Natural killer cell (primary cell): ENCODE measurements around the gene COA5. TPM values are rescaled to one million over a fixed set of nuclear protein-coding genes. Genes with fewer than 3 reads are reported as not detected.

Source experiments
- ATAC-seq, 3 donors: fragments of 150-1000 bp in 2 of 3; fragments of 200-7000 bp in 1 of 3; cut with Tn5 transposase; 1 replicate in 1 of 3; 2 replicates in 2 of 3; pipeline ENCODE4 v1.10.0; 2021; ENCODE audit warnings: mild to moderate bottlenecking in 2 of 3, moderate library complexity in 2 of 3
- DNase-seq, 2 donors: peaks; one replicate each; pipeline versions ENCODE4 v3.0.0 to v3.0.0-alpha.2; 2013 to 2021; ENCODE audit warnings: mixed read lengths in 1 of 2
- H3K27ac ChIP-seq: one replicate; pipeline ENCODE4 v1.5.1; 2013; ENCODE audit warnings: mild to moderate bottlenecking, low read length
- H3K27me3 ChIP-seq: one replicate; pipeline ENCODE4 v1.6.1; 2013; ENCODE audit warnings: low read length; ENCODE audit not compliant: control insufficient read depth, insufficient read depth
- H3K36me3 ChIP-seq: one replicate; pipeline ENCODE4 v1.6.1; 2013; ENCODE audit warnings: low read length; ENCODE audit not compliant: control insufficient read depth, insufficient read depth
- H3K4me1 ChIP-seq: one replicate; pipeline ENCODE4 v1.6.1; 2013; ENCODE audit warnings: low read length; ENCODE audit not compliant: control insufficient read depth, insufficient read depth
- H3K4me3 ChIP-seq: one replicate; pipeline ENCODE4 v1.5.1; 2013; ENCODE audit warnings: low read length
- H3K9me3 ChIP-seq: one replicate; pipeline ENCODE4 v1.6.1; 2013; ENCODE audit warnings: low read length; ENCODE audit not compliant: control insufficient read depth, insufficient read depth
- H3K27ac Mint-ChIP-seq, 2 donors: one replicate each; pipeline ENCODE4 v1.8.0; 2022; ENCODE audit warnings: mild to moderate bottlenecking in 2 of 2, mixed read lengths in 2 of 2, moderate library complexity in 1 of 2
- H3K27me3 Mint-ChIP-seq, 2 donors: one replicate each; pipeline ENCODE4 v1.8.0; 2022; ENCODE audit warnings: low read depth in 2 of 2, mixed read lengths in 2 of 2
- H3K36me3 Mint-ChIP-seq: one replicate; pipeline ENCODE4 v1.8.0; 2022; ENCODE audit warnings: mixed read lengths
- H3K4me1 Mint-ChIP-seq, 2 donors: one replicate each; pipeline ENCODE4 v1.8.0; 2022; ENCODE audit warnings: mixed read lengths in 2 of 2
- H3K4me3 Mint-ChIP-seq: one replicate; pipeline ENCODE4 v1.8.0; 2022; ENCODE audit warnings: mild to moderate bottlenecking, moderate library complexity, mixed read lengths
- H3K9me3 Mint-ChIP-seq, 2 donors: one replicate each; pipeline ENCODE4 v1.8.0; 2022; ENCODE audit warnings: mixed read lengths in 2 of 2
- WGBS: methylation state at CpG from one replicate; pipeline ENCODE4 v1.1.7; 2013; ENCODE audit warnings: missing lambda C conversion rate; ENCODE audit not compliant: insufficient coverage; 5-methylcytosine and 5-hydroxymethylcytosine counted together
- intact Hi-C: fragments of 100-400 bp; cut with micrococcal nuclease; formaldehyde crosslinking; loops from one replicate; pipeline ENCODE4 v1.14.2; 2022
- total RNA-seq, 4 donors: library from RNA; stranded (reverse); fragments of 120-200 nt in 1 of 4; gene quantifications; one replicate each; pipeline versions ENCODE4 v1.2.3 to v1.2.4, GENCODE V29; 2013 to 2022
- TF ChIP-seq, protein P1 (sequence below): fragments of 200-600 bp; IDR thresholded peaks from one replicate; pipeline ENCODE4 v1.8.0; 2022; ENCODE audit warnings: antibody characterized with exemption

Gene COA5
- total RNA-seq, 3 donors from 2014 or later (not counting 1 experiment from before 2014, with no cell fraction given): 27.4 to 39.6 (median 36.1) TPM

DNA sequence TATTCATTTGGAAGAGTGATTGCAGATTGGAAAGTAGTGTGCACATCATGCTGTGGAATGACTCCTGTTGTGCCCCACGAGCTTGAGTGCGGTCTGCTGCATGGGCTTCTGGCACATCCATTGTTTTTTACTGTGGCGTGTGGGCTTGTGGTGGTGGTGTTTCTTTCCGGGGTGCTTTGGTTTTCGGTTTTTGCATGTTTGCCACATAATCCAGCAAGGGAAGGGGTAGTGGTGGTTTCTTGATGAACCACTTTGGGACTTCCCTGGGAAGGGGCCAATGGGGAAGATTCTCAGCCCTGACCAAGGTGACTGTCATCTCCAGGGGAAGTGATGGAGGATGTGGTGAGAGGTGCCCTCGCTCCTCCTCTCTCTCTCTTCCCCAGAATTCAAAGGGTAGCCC, 57.0 kb downstream of the COA5 start:
- ATAC-seq (peak in 1 of 3 donors; percentile 81), DNase-seq (peak in 1 of 2 donors; percentile 54)
- peaks cover 22% of the 10 kb centered on the region for H3K36me3 Mint-ChIP-seq
- WGBS: 28% methylated on average over 5 of the region's 6 CpGs
- H3K9me3 Mint-ChIP-seq: no peaks in the 10 kb centered on the region
- H3K9me3 ChIP-seq: no peaks in the 10 kb centered on the region
- H3K27ac ChIP-seq: no peak overlapping the region
- peaks cover 85% of the 10 kb centered on the region for H3K36me3 ChIP-seq
- intact Hi-C loops: no loop called here
- no peaks in the 10 kb centered on the region for H3K27me3 ChIP-seq
- no peaks in the 10 kb centered on the region for H3K27me3 Mint-ChIP-seq
- peaks cover 50 to 60% of the 10 kb centered on the region in 2 donors for H3K4me1 Mint-ChIP-seq
- peak overlapping the region; percentile 55 for H3K27ac Mint-ChIP-seq
- no peak overlapping the region for H3K4me3 ChIP-seq
- TF ChIP-seq, protein P1, sequence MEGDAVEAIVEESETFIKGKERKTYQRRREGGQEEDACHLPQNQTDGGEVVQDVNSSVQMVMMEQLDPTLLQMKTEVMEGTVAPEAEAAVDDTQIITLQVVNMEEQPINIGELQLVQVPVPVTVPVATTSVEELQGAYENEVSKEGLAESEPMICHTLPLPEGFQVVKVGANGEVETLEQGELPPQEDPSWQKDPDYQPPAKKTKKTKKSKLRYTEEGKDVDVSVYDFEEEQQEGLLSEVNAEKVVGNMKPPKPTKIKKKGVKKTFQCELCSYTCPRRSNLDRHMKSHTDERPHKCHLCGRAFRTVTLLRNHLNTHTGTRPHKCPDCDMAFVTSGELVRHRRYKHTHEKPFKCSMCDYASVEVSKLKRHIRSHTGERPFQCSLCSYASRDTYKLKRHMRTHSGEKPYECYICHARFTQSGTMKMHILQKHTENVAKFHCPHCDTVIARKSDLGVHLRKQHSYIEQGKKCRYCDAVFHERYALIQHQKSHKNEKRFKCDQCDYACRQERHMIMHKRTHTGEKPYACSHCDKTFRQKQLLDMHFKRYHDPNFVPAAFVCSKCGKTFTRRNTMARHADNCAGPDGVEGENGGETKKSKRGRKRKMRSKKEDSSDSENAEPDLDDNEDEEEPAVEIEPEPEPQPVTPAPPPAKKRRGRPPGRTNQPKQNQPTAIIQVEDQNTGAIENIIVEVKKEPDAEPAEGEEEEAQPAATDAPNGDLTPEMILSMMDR: no peak
- H3K4me1 ChIP-seq: peaks cover 56% of the 10 kb centered on the region
- H3K4me3 Mint-ChIP-seq: peak overlapping the region; percentile 17

DNA sequence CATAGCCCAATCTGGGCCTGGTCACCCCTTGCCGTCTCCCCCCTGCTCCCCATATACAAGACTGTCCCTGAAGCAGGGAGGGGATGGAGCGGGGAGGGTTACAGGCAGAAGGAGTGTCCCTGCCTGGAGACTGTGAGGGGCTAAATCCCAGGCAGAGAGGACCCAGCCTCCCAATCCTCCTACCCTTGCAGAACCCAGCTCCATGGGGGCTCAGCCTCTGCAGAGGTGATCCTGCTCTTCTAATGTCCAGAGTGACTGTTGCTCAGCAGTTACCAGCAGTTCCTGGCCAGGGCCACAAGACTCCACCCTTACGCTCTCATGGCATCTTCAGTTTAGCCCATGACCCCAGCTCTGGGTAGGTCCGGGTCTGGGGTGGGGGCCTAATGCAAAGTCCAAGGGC, 58.1 kb downstream of the COA5 start:
- no peaks in the 10 kb centered on the region for H3K27me3 ChIP-seq
- peaks cover 85% of the 10 kb centered on the region for H3K36me3 ChIP-seq
- intact Hi-C loops: no loop called here
- H3K4me1 Mint-ChIP-seq: peaks cover 39 to 50% of the 10 kb centered on the region in 2 donors
- peaks cover 21% of the 10 kb centered on the region for H3K36me3 Mint-ChIP-seq
- no peaks in the 10 kb centered on the region for H3K9me3 ChIP-seq
- H3K27ac Mint-ChIP-seq: peak overlapping the region; percentile 55
- H3K4me3 Mint-ChIP-seq: no peak overlapping the region
- no peak overlapping the region for H3K27ac ChIP-seq
- TF ChIP-seq, protein P1: no peak
- H3K27me3 Mint-ChIP-seq: no peaks in the 10 kb centered on the region
- WGBS: 94% methylated on average over 3 of the region's 4 CpGs
- H3K4me1 ChIP-seq: peaks cover 49% of the 10 kb centered on the region
- DNase-seq (no peak), ATAC-seq (no peak)
- H3K9me3 Mint-ChIP-seq: no peaks in the 10 kb centered on the region
- no peak overlapping the region for H3K4me3 ChIP-seq

Other genes with a start within 250 kb of the COA5 start
- 100 to 1,000 TPM; 192 to 243 (median 225) TPM for gene INPP4A, start 163.7 kb downstream of the COA5 start, total RNA-seq
- 10 to 100 TPM; 30.8 to 40.5 (median 32.1) TPM for gene UNC50, start 77 bp upstream of the COA5 start, total RNA-seq
- gene MGAT4A, start 122.6 kb upstream of the COA5 start, total RNA-seq: 100 to 1,000 TPM in 1 of 3 donors, 10 to 100 TPM in 2; 91.6 to 114 (median 96.4) TPM